ENCODE results near the gene FAM241A.

The FAM241A gene

DNA sequence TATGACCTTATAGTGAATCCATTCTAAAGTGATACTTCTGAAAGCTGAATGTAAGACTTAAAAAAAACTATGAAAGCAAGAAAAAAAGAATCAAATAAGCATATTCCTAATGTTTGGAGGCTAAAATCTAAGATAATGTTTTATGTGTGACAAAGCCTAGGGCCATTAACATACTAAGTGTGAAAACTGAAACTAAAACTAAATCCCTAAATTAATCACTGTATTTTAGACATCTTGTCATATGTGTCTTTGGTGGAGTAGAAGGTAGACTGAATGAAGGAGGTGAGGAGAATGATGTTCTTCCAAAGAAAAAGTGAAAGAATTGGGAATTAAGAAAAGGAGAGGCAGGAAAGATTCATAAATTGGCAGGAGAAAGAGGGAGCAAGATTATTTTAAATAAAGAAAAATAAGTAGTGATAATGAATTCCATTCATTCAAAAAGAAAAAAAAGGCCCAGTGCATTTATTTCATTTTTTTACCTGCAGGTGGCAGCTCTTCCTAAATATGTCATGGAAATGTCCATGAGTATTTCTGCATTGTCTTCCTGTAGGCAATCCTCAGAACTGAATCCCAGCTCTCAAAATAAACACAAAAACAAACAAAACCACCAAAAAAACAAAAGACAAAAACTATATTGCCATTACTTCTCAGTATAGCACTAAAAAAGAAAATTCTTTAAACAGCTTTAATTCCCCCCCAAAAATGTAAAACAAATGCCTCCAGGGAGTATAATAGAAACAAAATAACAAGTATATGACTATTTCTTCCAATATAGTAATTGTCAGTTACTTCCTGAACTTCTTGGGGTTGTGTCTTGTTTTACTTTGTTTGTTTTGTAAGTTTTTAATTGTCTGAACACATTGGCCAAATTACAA lies 69.4 kb downstream of the FAM241A start:
- peak in 1 of 5 donors; percentile 13 for DNase-seq

DNA sequence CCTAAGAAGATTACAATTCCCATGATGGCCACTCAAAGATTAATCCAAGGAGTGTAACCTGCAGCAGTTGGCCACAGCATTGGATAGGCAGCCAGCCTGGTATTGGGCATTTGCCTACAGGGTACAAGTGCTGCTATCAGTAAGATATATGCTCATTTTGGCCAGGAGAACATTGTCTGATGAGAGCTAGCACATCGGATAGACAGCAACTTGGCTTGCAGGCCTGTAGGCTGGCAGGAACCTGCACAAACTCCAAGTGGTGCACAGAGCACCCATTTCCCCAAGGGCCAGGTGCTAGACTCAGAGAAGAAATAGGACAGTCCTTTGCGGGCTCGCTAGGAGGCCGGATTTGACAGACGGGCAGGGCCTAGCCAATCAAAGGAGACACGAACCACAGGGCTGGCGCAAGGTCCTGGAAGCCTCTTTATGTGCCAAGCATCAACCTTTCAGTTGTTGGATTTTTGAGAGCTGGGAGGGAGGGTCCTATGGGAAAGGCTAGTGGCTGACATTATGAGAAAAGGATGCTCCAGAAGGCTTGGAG lies 74.6 kb downstream of the FAM241A start:
- no peak for DNase-seq

DNA sequence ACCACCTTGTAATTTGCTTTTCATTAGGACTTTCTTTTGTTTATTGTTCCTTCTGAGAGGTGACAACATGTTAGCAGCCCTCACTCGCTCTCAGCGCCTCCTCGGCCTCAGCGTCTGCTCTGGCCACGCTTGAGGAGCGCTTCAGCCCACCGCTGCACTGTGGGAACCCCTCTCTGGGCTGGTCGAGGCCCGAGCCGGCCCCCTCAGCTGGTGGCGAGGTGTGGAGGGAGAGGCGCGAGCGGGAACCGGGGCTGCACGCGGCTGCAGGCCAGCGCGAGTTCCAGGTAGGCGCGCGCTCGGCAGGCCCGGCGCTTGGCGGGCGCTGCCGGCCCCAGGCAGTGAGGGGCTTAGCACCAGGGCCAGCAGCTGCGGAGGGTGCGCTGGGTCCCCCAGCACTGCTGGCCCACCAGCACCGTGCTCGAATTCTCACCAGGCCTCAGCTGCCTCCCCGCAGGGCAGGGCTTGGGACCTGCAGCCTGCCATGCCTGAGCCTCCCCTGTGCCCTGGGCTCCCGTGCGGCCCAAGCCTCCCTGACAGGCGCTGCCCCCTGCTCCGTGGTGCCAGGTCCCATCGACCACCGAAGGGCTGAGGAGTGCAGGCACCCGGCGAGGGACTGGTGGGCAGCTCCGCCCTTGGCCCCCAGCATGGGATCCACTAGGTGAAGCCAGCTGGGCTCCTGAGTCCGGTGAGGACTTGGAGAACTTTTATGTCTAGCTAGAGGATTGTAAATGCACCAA lies 77.1 kb downstream of the FAM241A start:
- DNase-seq = no peak

DNA sequence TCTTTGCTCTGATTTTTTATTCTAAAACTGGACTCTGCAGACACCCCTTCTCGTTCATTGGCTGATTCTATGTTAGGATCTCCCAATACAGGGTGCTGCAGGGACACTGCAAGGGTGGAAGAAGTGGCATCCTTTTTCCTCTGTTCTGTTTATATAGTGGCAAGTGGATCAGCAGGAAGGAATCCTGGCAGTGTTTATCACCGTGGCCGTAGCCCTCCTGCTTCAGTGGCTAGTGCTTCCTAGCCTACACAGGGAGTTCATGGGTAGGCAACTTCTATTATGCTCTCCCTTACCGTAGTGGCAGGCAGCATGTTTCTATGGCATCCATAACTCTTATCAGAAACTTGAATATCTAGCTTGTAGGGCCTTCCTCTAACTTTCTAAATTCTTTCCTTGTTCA lies 79.9 kb downstream of the FAM241A start:
- DNase-seq = no peak

DNA sequence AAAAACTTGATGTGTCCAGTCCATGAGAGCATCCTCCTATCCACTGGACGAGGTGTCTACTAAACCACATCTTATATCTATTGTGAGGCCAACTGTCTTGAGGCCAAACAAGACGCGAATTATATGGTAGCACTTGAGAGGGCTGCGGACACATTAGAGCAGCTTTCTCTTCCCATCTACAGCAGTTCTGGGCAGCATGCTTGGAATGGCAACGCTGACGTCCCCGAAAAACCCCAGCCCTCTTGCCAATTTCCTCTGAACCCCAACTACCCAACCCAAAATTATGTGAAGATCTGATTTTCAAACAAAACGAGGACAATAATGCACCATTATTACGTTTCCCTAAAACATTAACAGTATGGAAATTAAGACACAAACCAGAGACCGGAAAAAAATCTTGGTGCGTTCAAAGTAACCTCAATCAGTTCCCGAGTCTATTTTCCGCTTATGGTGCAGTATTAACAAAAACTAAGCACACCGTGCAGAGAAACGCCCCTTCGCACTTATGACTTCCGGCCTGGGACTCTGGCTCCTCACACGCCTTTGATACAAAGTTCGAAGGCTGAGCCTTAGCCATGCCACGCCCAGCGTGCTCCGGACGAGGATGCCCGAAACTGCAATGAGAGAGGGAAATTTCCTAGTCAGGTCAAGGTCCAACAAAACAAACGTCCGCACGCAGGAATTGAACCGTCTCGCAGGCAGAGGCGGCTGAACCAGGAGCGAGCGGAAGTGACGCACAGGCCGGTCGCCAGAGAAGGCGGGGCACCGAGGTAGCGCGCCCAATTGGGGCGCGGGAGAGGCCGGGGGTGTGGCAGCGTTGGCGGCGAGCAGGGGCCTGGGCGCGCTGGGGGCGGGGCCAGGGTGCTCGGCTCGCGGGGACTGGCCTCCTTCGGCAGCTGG lies 85.9 kb downstream of the FAM241A start:
- peak; percentile 93 to 98 (median 93) for DNase-seq

- peak; percentile 62 to 82 (median 72) for DNase-seq
These were observed 86.8 kb downstream of the FAM241A start, which contains the start of gene AP1AR for GRCh38 chr4:112231779-112232713. Gene AP1AR (plus strand): TSS chr4:112231787. CDS start chr4:112232092, 305 bp downstream.

DNA sequence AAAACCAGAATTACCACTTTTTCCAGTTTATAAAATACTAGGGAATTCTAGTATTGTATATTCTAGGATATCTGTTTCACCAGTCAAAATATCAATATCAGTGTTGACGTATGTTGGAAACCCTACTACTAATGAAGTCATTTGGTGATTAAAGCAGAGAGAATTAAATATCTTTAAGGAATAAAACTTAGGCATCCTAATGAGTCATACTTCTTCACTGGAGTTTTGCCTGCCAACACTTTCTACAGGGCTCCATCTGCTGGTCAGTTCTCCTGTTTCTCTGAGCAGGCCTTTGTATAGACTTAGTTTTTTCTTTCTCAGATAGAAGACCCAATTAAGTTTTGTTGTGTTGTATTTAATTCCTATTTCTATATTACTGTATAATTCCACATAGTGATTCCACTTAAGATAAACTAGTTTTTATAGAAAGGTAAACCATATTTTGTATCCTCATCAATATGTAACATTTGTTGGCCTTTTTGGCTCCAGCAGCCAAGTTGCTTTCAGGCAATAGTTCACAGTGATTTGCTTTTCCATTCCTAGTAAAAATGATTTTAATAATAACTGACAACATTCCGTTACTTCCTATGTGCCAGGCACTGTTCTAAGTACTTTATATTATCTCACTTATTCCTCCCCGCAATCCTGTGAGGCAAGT lies 89.8 kb downstream of the FAM241A start:
- DNase-seq = peak in 4 of 5 donors; percentile 31 to 60 (median 42)

GRCh38 chr4:112236040-112236439 lies 90.8 kb downstream of the FAM241A start:
- DNase-seq = no peak

GRCh38 chr4:112238833-112239232 lies 93.6 kb downstream of the FAM241A start:
- DNase-seq = no peak
